EL (cell line): ENCODE results near the gene MON2.
A peak's percentile ranks its signal among the peaks of the same experiment; 100 is the strongest.

ENCODE experiments used
- DNase-seq: peaks from one replicate; pipeline ENCODE4 v3.0.0-alpha.2; 2016

MON2 gene

DNA sequence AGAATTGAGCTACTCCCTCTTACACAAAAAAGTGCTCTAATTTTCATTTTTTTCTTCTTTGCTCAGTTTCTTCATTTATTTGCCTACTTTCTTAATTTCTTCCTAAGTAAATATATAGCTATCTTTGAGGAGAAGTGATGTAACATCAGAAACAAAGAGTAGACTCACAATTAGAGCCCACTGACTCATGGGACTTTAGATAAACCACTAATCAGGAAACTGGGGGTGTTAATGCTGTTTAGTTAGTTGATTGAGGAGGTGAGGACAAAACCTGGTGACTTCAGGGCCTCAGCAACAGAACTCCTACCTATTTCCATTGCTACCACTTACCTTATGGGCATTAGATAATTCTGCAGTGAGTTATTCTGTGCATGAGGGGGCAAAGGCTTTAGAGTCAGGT lies 151.7 kb downstream of the MON2 start:
- no peak for DNase-seq

- DNase-seq: no peak
Measured at GRCh38 chr12:62618930-62619329, 152.3 kb downstream of the MON2 start.

DNA sequence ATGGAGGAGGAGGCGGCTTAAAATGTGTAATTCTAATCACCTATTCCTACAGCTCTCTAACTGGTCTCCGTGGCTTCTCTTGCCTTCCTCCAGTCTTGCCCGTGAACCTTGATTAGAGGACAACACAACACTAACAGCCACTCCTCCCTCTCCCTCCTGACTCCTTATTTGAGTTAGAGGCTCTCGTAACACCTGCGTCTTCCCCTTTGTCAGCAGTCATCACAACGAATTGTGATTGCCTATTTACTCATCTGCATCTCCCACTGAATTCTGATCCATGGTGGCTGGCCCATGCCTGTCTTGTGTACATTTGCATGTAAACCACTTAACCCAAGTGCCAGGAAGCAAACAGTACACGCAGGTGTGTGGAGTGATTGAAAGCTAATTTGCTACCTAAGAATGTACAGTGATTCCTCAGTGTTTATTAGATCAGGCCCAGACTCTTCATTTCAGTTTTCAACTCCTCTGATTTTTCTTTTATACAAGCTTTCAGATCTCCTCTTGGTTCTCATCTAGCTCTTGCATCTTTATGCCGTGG lies 154.5 kb downstream of the MON2 start:
- no peak for DNase-seq

GRCh38 chr12:62622177-62622576 lies 155.6 kb downstream of the MON2 start:
- no peak for DNase-seq

DNA sequence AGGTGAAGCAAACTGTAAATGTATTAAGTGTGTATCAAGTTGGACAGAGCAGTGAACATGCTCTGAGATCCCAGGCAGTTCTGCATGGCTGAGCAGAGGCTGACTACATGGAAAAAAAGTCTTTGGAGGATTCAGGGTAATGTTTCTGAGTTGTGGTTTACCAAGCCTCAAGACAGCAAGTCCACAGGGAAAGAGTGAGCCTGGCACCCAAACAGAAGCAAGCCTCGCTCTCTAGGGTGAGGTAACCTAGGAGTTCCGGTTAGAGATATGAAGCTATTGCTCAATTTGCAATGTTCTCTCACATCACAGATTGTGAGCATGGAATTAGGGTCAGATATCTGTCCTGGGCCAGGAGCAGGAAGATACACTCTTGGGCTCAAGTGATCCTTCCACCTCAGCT lies 158.6 kb downstream of the MON2 start:
- DNase-seq: no peak

DNA sequence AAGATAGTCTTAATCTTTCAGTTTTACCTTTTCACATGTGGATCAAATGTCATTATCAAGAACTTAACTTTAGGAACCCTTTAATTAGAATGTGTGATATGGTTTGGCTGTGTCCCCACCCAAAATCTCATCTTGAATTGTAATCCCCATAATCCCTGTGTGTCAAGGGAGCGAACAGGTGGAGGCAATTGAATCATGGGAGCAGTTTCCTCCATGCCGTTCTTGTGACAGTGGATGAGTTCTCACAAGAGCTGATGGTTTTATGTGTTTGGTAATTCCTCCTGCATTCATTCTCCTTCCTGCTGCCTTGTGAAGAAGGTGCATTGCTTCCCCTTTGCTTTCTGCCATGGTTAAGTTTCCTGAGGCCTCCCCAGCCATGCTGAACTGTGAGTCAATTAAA lies 160.6 kb downstream of the MON2 start:
- DNase-seq: no peak

DNA sequence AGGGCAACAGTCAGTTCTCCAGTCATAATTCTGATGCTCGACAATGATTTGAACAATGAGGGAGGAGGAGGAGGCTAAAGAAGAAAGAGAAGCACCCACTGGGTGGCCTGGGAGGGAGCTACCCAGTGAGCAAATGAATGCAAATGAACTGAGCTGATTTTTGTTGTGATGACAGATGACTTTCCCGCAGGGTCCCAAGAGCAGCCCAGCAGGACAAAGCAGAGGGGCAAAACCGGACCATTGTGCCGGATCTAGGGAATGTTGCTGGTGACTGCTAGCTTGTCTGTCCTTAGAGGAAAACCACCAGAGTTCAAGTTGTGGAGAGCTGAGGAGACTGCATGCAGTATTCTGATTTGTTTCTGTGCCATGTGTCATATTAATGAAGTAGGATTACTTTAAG lies 162.8 kb downstream of the MON2 start:
- no peak for DNase-seq

DNA sequence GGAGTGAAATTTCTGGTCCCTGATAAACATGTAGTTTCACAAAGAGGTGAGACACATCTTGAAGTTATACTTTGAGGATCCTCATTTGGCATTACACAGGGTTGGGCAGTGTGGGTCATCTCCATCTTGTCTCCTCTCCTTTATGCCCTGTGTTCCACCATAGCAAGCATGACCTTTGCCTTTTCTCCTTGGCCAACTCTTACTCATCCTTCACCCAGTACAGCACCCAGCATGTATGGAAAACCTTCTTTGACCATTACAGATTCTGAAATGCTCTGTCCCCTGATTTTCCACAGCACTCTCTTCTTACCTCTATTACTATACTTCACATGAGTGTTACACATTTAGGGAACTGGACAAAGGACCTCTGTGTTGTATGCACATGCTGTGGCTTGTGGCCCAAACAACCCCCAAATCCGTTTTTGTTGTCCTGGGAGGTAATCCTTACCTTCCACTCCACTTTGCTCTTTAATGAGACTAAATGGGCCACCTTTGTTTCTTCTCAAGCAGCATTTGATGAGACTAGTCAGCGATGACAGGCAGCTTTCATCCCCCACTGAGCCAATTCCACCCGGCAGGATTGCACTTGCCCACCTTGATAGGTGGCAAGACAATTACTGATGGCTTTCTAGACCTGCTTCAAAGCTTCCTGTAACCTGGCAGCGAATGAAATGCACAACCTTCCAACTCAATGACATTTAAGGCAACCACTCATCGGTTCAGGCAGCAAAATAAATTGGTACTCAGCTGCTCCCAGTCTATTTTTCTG lies 163.5 kb downstream of the MON2 start:
- DNase-seq: no peak

DNA sequence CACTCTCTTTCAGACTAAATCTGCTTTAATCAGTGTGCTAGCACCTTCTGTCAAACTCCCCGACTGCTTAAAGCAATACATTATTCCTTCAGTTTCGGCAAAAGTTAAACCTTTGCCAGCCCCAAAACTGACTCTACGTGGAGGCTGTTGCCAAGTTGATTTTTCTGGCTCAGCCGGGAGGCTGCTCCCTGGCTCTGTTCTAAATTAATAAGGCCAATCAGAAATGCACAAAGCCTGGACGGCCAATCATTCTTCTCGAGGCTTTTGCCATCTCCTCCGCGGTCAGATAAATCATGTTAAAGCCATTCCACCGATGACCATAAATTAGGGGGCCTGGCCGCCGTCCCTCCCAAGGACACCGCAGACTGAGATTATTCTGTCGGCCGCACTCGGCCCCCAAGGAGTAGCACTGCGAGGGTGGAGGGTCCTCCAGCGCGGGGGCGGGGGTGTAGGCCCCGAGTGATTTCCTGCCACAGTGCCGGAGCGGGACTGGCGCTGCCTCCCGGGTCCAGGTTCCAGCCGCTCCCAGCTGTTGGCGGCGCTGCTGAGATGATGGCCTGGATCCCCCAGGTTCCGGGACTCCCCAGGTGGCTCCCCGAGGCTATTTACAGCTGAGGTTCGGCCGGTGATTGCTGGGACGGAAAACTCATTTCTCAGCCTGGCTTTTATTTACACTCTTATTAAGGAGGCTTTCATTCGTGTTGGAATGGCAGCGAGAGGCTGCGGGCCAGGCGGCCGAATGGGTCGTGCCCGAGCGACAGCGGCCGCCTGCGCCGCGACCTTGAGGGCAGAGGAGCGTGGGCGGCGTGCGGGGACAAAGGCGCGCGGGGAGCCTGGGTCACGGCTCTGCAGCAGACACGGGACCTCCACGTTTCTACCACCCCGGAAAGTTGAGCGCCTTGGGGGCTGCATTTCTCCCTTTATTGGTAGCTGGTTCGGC lies 165.1 kb downstream of the MON2 start:
- peak; percentile 80 for DNase-seq

DNA sequence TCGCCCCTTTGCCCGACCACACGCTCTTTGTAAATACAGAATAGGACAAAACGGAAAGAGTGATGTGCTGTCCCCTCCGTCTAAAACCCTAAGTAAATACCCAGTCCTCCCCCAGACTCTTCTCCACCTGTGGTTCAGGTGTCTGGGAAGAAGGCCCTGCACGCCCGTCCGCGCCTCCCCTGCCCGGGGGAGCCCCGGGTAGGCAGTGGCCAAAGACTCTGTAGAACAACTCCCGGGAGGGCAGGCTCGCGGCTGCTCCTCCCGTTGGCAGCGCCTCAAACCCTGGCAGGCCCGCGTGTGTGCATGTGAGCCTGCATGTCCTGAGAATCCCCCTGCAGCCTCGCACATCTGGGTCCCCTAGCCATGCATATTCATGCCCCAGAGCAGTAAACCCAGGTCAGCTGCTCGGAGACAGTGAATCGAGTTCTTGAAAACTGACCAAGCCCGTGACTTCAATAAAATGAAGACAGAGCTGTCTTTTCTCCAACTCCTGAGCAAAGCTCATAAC lies 165.8 kb downstream of the MON2 start:
- peak; percentile 39 for DNase-seq

- DNase-seq: no peak
Measured at GRCh38 chr12:62635649-62636048, 169.0 kb downstream of the MON2 start.

DNA sequence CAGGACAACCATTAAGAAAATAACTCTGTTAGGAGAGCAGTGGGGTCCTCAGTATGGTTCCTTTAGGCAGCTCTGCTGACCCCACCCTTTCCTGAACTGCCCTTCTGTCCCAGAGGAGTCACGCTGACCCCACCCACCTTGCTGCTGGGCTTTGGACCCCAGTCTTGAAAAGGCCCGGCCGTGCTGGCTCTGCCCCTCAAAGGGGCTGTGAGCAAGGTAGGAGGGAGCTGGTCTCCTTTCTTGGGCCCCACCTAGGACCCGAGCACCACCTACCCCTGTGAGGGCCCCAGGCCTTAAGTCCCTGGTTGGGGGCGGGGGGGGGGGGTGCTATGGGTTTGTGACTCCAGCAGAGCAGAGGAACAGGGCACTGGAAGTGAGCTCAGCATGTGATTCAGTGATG lies 171.1 kb downstream of the MON2 start:
- DNase-seq: no peak

GRCh38 chr12:62640910-62641448 lies 174.4 kb downstream of the MON2 start:
- peak; percentile 48 for DNase-seq

DNA sequence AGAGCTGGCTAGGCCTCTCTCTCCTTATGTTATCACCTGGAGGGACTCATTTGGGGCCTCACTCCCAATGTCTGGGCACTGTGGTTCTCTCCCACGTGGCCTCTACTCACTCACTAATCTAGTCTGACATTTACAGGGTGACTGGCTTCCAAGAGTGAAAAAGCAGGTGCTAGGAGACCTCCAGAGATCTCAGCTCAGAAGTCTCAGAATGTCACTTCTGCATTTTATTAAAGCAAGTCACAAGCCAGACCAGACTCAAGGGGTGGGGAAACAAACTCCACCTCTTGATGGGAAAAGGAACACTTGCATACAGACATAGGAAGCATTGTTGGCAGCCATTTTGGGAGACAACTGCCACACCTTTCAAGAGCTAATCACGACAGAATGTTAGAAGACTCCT lies 175.9 kb downstream of the MON2 start:
- no peak for DNase-seq

DNA sequence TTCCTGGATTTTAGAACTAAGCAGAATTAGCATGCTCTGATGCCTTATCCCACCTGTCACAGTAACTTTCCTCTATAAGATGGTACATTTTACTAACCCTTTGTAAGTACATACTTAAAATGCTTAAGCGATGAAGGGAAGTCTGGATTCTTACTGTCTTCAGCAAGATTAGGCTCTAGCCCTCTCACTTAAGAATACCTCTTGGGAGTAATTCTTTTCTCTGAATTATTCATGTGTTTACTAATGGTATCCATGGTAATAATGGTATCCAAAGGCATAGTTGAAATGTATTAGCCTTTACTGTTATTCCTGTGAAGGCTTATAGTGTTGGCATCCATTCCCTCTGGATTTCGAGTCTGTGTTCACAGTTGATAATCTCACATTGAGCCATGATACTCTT lies 176.9 kb downstream of the MON2 start:
- no peak for DNase-seq

DNA sequence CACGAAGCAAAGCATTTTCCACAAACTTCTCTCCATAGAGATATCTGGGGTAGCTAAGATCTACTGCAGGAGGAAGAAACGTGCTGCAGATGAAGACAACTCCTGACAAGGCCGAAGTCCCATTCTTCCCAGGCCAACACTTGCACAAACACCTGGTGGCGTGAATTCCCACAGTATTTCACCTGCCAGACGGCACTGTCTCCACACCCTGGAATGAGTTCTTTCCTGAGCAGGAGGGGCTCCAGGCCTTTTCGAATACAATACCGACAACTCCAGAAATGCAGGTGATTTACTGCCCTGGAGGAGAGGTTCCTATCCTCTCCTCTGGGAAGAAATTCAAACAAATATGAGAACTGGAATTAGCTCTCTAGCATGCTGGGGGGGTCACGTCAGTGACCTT lies 179.9 kb downstream of the MON2 start:
- no peak for DNase-seq

DNA sequence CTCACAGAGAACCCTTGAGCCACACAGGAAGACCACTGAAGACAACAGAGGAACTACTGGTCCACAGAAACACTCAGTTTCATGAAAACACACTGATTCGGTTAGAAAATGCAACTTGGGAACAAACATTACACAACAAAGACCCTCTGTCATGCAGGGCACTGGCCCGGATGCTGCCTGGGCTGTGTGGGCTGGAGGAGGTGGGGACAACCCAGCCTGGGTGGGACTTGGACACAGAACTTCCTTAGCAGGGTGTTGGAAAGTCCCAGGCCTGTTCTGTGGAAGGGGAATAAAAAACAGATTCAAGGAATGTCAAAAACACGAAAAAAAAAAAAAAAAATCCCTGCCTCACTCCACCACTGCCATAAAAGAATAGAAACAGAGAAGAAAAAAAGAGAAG lies 181.0 kb downstream of the MON2 start:
- no peak for DNase-seq

GRCh38 chr12:62649412-62650138 lies 182.9 kb downstream of the MON2 start:
- DNase-seq: no peak
